Measurements from ENCODE around the gene PSMC1. TPM values are rescaled to one million over a fixed set of nuclear protein-coding genes. Genes with fewer than 3 reads are reported as not detected.

Gene PSMC1
- total RNA-seq, 1 experiment from 2014 or later = 147 TPM

GRCh38 chr14:90276646-90277367, 20.5 kb downstream of the PSMC1 start:
- TF ChIP-seq, protein P1, sequence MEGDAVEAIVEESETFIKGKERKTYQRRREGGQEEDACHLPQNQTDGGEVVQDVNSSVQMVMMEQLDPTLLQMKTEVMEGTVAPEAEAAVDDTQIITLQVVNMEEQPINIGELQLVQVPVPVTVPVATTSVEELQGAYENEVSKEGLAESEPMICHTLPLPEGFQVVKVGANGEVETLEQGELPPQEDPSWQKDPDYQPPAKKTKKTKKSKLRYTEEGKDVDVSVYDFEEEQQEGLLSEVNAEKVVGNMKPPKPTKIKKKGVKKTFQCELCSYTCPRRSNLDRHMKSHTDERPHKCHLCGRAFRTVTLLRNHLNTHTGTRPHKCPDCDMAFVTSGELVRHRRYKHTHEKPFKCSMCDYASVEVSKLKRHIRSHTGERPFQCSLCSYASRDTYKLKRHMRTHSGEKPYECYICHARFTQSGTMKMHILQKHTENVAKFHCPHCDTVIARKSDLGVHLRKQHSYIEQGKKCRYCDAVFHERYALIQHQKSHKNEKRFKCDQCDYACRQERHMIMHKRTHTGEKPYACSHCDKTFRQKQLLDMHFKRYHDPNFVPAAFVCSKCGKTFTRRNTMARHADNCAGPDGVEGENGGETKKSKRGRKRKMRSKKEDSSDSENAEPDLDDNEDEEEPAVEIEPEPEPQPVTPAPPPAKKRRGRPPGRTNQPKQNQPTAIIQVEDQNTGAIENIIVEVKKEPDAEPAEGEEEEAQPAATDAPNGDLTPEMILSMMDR (IDR thresholded peaks at IDR 0.05; ENCODE audit: unreplicated experiment) = no peak
- CTCF ChIA-PET = no interaction called here
- no TSS peak for BruUV-seq (replicated peaks)
- Mint-ChIP-seq H3K27ac (ENCODE audit: unreplicated experiment) (no peak overlapping the region), H3K4me1 (ENCODE audit: low read depth, unreplicated experiment) (no peaks in the 10 kb centered on the region), H3K9me3 (ENCODE audit: low read depth, unreplicated experiment) (no peaks in the 10 kb centered on the region), H3K27me3 (ENCODE audit: unreplicated experiment) (no peaks in the 10 kb centered on the region), H3K36me3 (ENCODE audit: insufficient read depth, unreplicated experiment) (peaks cover 40% of the 10 kb centered on the region), H3K4me3 (ENCODE audit: low read depth, unreplicated experiment) (no peak overlapping the region)
- intact Hi-C loops (cut with micrococcal nuclease; ENCODE audit: unreplicated experiment) = no loop called here
- DNase-seq = no peak

DNA sequence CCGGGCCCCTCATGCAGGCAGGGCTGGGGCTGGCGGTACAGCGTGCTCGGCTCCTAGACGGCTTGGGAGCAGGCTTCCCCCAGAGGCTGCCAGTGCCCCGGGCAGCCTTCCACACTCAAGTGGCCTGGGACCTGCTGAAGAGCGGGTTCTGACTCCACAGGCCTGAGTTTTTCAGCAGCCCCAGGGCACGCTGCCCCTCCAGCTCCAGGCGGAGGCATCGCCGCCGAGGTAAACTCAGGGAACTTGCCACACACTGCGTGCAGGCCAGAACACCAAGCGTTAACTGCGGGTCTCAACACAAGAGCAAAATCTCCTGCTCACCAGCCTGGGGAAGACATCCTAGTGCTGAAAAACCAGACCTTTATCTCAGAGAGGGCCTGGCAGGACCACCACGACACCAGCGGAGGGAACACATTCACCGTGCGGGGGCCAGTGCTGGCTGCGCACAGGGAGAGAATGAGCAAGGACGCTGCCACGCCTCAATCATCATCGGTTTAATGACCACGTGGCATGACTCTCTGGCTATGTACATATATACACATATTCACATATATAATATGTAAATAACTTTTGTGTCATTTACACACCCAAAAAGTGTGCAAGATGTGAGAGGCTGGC, 21.3 kb downstream of the PSMC1 start:
- Mint-ChIP-seq H3K4me1 (ENCODE audit: low read depth, unreplicated experiment) (no peaks in the 10 kb centered on the region), H3K27me3 (ENCODE audit: unreplicated experiment) (no peaks in the 10 kb centered on the region), H3K27ac (ENCODE audit: unreplicated experiment) (no peak overlapping the region), H3K9me3 (ENCODE audit: low read depth, unreplicated experiment) (no peaks in the 10 kb centered on the region), H3K36me3 (ENCODE audit: insufficient read depth, unreplicated experiment) (peaks cover 33% of the 10 kb centered on the region), H3K4me3 (ENCODE audit: low read depth, unreplicated experiment) (no peak overlapping the region)
- DNase-seq = no peak
- BruUV-seq (replicated peaks) = no TSS peak
- intact Hi-C loops (cut with micrococcal nuclease; ENCODE audit: unreplicated experiment) = no loop called here
- TF ChIP-seq, protein P1 (IDR thresholded peaks at IDR 0.05; ENCODE audit: unreplicated experiment) = no peak
- CTCF ChIA-PET = no interaction called here

DNA sequence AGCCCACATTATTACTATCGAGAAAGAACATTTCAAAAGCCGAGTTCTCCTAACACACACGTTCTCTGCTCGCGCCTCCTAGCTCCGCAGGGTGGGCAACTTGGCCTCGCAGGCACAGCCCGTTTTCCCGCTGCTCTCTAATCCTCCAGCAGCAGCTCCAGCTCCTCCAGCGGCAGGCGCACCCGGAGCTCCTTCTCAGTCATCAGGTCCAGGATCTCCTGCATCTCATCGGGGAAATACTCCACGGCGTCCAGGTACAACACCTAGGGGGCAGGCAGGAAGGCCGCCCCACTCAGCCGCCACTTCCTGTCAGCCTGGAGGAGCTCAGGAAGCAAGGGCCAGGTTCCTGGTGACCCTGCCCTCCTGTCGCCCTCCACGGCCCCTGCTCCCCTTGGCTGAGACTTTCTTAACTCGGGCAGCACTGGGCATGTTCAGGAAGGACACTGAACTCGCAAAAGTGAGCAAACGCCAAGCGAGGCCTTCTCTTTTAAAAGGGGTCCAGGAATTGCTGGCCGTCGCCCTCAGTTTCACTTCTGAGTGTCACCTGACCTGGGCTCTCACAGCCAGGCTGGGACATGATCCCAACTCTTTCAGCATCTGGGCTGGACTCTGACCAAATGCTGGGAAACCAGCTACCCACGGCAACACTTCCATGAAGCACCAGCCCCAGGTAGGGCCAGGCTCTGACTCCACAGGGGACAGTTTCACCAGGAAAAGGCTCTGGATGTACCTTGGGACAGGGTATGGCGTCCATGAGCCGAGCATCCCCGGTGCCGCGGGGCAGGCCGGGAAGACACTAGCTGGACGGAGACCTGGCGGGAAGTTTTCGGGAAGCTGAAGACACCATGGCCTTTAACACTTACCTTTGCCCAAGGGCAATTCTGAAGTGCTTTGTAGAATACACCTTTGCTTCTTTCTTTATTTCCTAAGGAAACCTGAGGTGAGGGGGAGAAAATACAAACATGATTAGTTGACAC, 22.1 kb downstream of the PSMC1 start:
- CTCF ChIA-PET = no interaction called here
- Mint-ChIP-seq H3K36me3 (ENCODE audit: insufficient read depth, unreplicated experiment) (peaks cover 28% of the 10 kb centered on the region), H3K4me3 (ENCODE audit: low read depth, unreplicated experiment) (no peak overlapping the region), H3K27me3 (ENCODE audit: unreplicated experiment) (no peaks in the 10 kb centered on the region), H3K27ac (ENCODE audit: unreplicated experiment) (no peak overlapping the region), H3K9me3 (ENCODE audit: low read depth, unreplicated experiment) (no peaks in the 10 kb centered on the region), H3K4me1 (ENCODE audit: low read depth, unreplicated experiment) (no peaks in the 10 kb centered on the region)
- BruUV-seq (replicated peaks) = no TSS peak
- no peak for DNase-seq
- TF ChIP-seq, protein P1 (IDR thresholded peaks at IDR 0.05; ENCODE audit: unreplicated experiment) = no peak
- intact Hi-C loops (cut with micrococcal nuclease; ENCODE audit: unreplicated experiment) = no loop called here

DNA sequence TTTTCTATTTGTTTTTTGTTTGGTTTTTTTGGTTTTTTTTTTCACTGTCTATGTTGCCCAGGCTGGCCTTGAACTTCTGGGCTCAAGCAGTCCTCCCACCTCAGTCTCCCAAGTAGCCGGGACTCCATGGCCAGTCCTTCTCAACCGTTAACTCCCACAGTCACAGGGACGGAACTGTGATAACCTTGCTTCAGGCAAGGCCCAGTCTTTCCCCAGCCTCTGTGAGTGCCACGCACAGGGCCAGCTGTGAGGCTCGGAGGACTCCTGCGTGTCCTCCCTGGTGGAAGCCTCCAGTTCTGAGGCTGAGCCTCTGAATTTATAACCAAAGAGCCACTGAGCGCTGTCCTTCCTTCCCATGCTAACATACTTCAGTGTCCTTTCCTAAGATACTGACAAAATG, 23.7 kb downstream of the PSMC1 start:
- H3K27ac Mint-ChIP-seq (ENCODE audit: unreplicated experiment) = no peak overlapping the region
- H3K4me1 Mint-ChIP-seq (ENCODE audit: low read depth, unreplicated experiment) = no peaks in the 10 kb centered on the region

More for the DNA sequence above, 23.7 kb downstream of the PSMC1 start:
- no peak for DNase-seq
- Mint-ChIP-seq H3K27me3 (ENCODE audit: unreplicated experiment) (no peaks in the 10 kb centered on the region), H3K4me3 (ENCODE audit: low read depth, unreplicated experiment) (no peak overlapping the region), H3K36me3 (ENCODE audit: insufficient read depth, unreplicated experiment) (peaks cover 14% of the 10 kb centered on the region), H3K9me3 (ENCODE audit: low read depth, unreplicated experiment) (no peaks in the 10 kb centered on the region)
- intact Hi-C loops (cut with micrococcal nuclease; ENCODE audit: unreplicated experiment) = no loop called here
- CTCF ChIA-PET = no interaction called here
- no TSS peak for BruUV-seq (replicated peaks)
- TF ChIP-seq, protein P1 (IDR thresholded peaks at IDR 0.05; ENCODE audit: unreplicated experiment) = no peak
